ENCODE results near the gene HORMAD1. TPM values are rescaled to one million over a fixed set of nuclear protein-coding genes. Genes with fewer than 3 reads are reported as not detected.

The HORMAD1 gene
- polyA plus RNA-seq, 3 donors: 0.48 to 5.6 TPM; not detected in 1

GRCh38 chr1:150674881-150675280 is 45.8 kb downstream of the HORMAD1 start:
- Histone ChIP-seq H3K4me2 (replicated peaks; ENCODE audit: extremely low read depth, low read length, poor library complexity, severe bottlenecking) (no peak overlapping the region), H3K36me3 (replicated peaks in 1 of 2; ENCODE audit: control insufficient read depth in 1 of 2, insufficient read depth in 2 of 2, low read length in 2 of 2) (peaks cover 4 to 6% of the 10 kb centered on the region in 2 donors), H3K79me2 (ENCODE audit: insufficient read depth, low read length) (no peaks in the 10 kb centered on the region), H3K4me3 (replicated peaks in 1 of 3; ENCODE audit: low read depth in 2 of 3, low read length in 3 of 3) (no peak overlapping the region), H3K27ac (ENCODE audit: low read depth in 1 of 2, low read length in 2 of 2) (no peak overlapping the region), H3K9ac (ENCODE audit: insufficient read depth, low read length, poor library complexity, severe bottlenecking) (no peak overlapping the region), H3K4me1 (ENCODE audit: control insufficient read depth in 1 of 2, insufficient read depth in 2 of 2, low read length in 2 of 2) (no peaks in the 10 kb centered on the region), H2AFZ (ENCODE audit: insufficient read depth, low read depth, low read length, poor library complexity, severe bottlenecking) (no peak overlapping the region), H3K27me3 (ENCODE audit: control insufficient read depth in 2 of 2, insufficient read depth in 2 of 2, low read length in 2 of 2) (no peaks in the 10 kb centered on the region), H4K20me1 (ENCODE audit: insufficient read depth, low read length) (no peaks in the 10 kb centered on the region), H3K9me3 (replicated peaks in 1 of 2; ENCODE audit: control insufficient read depth in 1 of 2, insufficient read depth in 1 of 2, low read length in 2 of 2) (no peaks in the 10 kb centered on the region)
- WGBS (ENCODE audit: insufficient coverage): 83% methylated on average over 1 of the region's 4 CpGs
- Mint-ChIP-seq H3K9me3 (peaks cover 0 to 3% (median 0%) of the 10 kb centered on the region in 7 donors), H3K27me3 (ENCODE audit: low read depth in 3 of 3) (no peaks in the 10 kb centered on the region), H3K4me3 (no peak overlapping the region), H3K36me3 (peaks cover 14 to 43% of the 10 kb centered on the region in 2 donors), H3K4me1 (peaks cover 3% of the 10 kb centered on the region), H3K27ac (peak overlapping the region in 1 of 7 donors; percentile 32)
- intact Hi-C loops (cut with micrococcal nuclease): no loop called here
- no peak for DNase-seq
- TF ChIP-seq CTCF (IDR thresholded peaks at IDR 0.05): no peak

- 100% methylated on average over 6 of the region's 7 CpGs for WGBS (ENCODE audit: insufficient coverage)
- intact Hi-C loops (cut with micrococcal nuclease): no loop called here
- Histone ChIP-seq H3K9ac (ENCODE audit: insufficient read depth, low read length, poor library complexity, severe bottlenecking) (no peak overlapping the region), H3K79me2 (ENCODE audit: insufficient read depth, low read length) (no peaks in the 10 kb centered on the region), H3K27ac (ENCODE audit: low read depth in 1 of 2, low read length in 2 of 2) (no peak overlapping the region), H3K4me1 (ENCODE audit: control insufficient read depth in 1 of 2, insufficient read depth in 2 of 2, low read length in 2 of 2) (no peaks in the 10 kb centered on the region), H2AFZ (ENCODE audit: insufficient read depth, low read depth, low read length, poor library complexity, severe bottlenecking) (no peak overlapping the region), H3K4me3 (replicated peaks in 1 of 3; ENCODE audit: low read depth in 2 of 3, low read length in 3 of 3) (no peak overlapping the region), H3K4me2 (replicated peaks; ENCODE audit: extremely low read depth, low read length, poor library complexity, severe bottlenecking) (no peak overlapping the region), H3K27me3 (ENCODE audit: control insufficient read depth in 2 of 2, insufficient read depth in 2 of 2, low read length in 2 of 2) (no peaks in the 10 kb centered on the region), H3K36me3 (replicated peaks in 1 of 2; ENCODE audit: control insufficient read depth in 1 of 2, insufficient read depth in 2 of 2, low read length in 2 of 2) (peaks cover 12 to 28% of the 10 kb centered on the region in 2 donors), H3K9me3 (replicated peaks in 1 of 2; ENCODE audit: control insufficient read depth in 1 of 2, insufficient read depth in 1 of 2, low read length in 2 of 2) (no peaks in the 10 kb centered on the region), H4K20me1 (ENCODE audit: insufficient read depth, low read length) (no peaks in the 10 kb centered on the region)
- Mint-ChIP-seq H3K9me3 (peaks cover 0 to 2% (median 0%) of the 10 kb centered on the region in 7 donors), H3K4me3 (no peak overlapping the region), H3K4me1 (peaks cover 3% of the 10 kb centered on the region), H3K36me3 (peaks cover 24 to 44% of the 10 kb centered on the region in 2 donors), H3K27me3 (ENCODE audit: low read depth in 3 of 3) (no peaks in the 10 kb centered on the region), H3K27ac (no peak overlapping the region)
- DNase-seq: no peak
- no peak for TF ChIP-seq CTCF (IDR thresholded peaks at IDR 0.05)
These were observed 57.4 kb downstream of the HORMAD1 start for GRCh38 chr1:150663321-150663720.

Measured in CD14-positive monocyte (primary cell).